GM12878 (cell line): ENCODE results near the gene SNRPA1.

ENCODE experiments used
- RAD21 ChIP-seq: IDR thresholded peaks from 2 replicates; pipeline ENCODE4 v1.6.1; 2011; ENCODE audit warnings: mild to moderate bottlenecking, low read depth, low read length, moderate library complexity; ENCODE audit not compliant: insufficient read depth
- TF ChIP-seq, protein P1 (sequence below), 3 experiments: IDR thresholded peaks in 2 of 3; conservative IDR thresholded peaks in 1 of 3; 2 replicates each; pipeline ENCODE4 v1.5.1; 2011; ENCODE audit warnings: low read depth in 3 of 3, low read length in 3 of 3, mild to moderate bottlenecking in 3 of 3, control low read depth in 2 of 3, moderate library complexity in 2 of 3, inconsistent platforms in 1 of 3, mixed read lengths in 1 of 3; ENCODE audit not compliant: control insufficient read depth in 2 of 3, insufficient read depth in 1 of 3; ENCODE audit errors: extremely low read depth in 1 of 3

- no peak for TF ChIP-seq RAD21
- TF ChIP-seq, protein P1, sequence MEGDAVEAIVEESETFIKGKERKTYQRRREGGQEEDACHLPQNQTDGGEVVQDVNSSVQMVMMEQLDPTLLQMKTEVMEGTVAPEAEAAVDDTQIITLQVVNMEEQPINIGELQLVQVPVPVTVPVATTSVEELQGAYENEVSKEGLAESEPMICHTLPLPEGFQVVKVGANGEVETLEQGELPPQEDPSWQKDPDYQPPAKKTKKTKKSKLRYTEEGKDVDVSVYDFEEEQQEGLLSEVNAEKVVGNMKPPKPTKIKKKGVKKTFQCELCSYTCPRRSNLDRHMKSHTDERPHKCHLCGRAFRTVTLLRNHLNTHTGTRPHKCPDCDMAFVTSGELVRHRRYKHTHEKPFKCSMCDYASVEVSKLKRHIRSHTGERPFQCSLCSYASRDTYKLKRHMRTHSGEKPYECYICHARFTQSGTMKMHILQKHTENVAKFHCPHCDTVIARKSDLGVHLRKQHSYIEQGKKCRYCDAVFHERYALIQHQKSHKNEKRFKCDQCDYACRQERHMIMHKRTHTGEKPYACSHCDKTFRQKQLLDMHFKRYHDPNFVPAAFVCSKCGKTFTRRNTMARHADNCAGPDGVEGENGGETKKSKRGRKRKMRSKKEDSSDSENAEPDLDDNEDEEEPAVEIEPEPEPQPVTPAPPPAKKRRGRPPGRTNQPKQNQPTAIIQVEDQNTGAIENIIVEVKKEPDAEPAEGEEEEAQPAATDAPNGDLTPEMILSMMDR (IDR thresholded peaks at IDR 0.05 in 2 of 3, conservative IDR thresholded peaks at IDR 0.05 in 1 of 3; ENCODE audit: control insufficient read depth in 2 of 3, extremely low read depth in 1 of 3, insufficient read depth in 1 of 3, low read depth in 3 of 3, low read length in 3 of 3): no peak
These were observed 8.4 kb upstream of the SNRPA1 start for GRCh38 chr15:101303408-101303807.
